Neural crest cell (in vitro differentiated cells): ENCODE data around the gene COL11A1. TPM values are rescaled to one million over a fixed set of nuclear protein-coding genes. Genes with fewer than 3 reads are reported as not detected.

Experiments
- DNase-seq: peaks from one replicate; pipeline ENCODE4 v3.0.0; 2021; ENCODE audit warnings: low read depth, mixed read lengths, low spot score
- H3K27ac Mint-ChIP-seq: one replicate; pipeline ENCODE4 v1.8.0; 2021; ENCODE audit warnings: mild to moderate bottlenecking, mixed read lengths; ENCODE audit not compliant: unreplicated experiment
- H3K27me3 Mint-ChIP-seq: 2 replicates; pipeline ENCODE4 v1.8.0; 2021; ENCODE audit warnings: low read depth, mild to moderate bottlenecking, mixed read lengths
- H3K36me3 Mint-ChIP-seq: 2 replicates; pipeline ENCODE4 v1.8.0; 2021; ENCODE audit warnings: low read depth, mild to moderate bottlenecking, mixed read lengths
- H3K4me1 Mint-ChIP-seq: 2 replicates; pipeline ENCODE4 v1.8.0; 2021; ENCODE audit warnings: mixed read lengths
- H3K4me3 Mint-ChIP-seq: one replicate; pipeline ENCODE4 v1.8.0; 2021; ENCODE audit warnings: mild to moderate bottlenecking, mixed read lengths
- H3K9me3 Mint-ChIP-seq: 2 replicates; pipeline ENCODE4 v1.8.0; 2021; ENCODE audit warnings: mixed read lengths
- CTCF ChIP-seq: fragments of 200-600 bp; sonication (generic); conservative IDR thresholded peaks from 2 replicates; pipeline ENCODE4 v1.5.0; 2021; ENCODE audit warnings: antibody characterized with exemption, mild to moderate bottlenecking
- total RNA-seq: library from RNA; stranded (reverse); gene quantifications from 2 replicates; pipeline ENCODE4 v1.2.1, GENCODE V29; 2021

The COL11A1 gene
- total RNA-seq, 1 donor from 2014 or later: 25.1 TPM

- no peak overlapping the region for H3K4me3 Mint-ChIP-seq
- H3K27ac Mint-ChIP-seq: no peak overlapping the region
- H3K4me1 Mint-ChIP-seq: no peaks in the 10 kb centered on the region
- no peak for TF ChIP-seq CTCF
- no peak for DNase-seq
- H3K9me3 Mint-ChIP-seq: no peaks in the 10 kb centered on the region
- H3K27me3 Mint-ChIP-seq: no peaks in the 10 kb centered on the region
- H3K36me3 Mint-ChIP-seq: no peaks in the 10 kb centered on the region
These were observed 129.4 kb downstream of the COL11A1 start for GRCh38 chr1:102978874-102979273.

GRCh38 chr1:102977292-102977691 lies 131.0 kb downstream of the COL11A1 start:
- Mint-ChIP-seq H3K9me3 (no peaks in the 10 kb centered on the region), H3K4me1 (no peaks in the 10 kb centered on the region), H3K27ac (no peak overlapping the region), H3K27me3 (no peaks in the 10 kb centered on the region), H3K36me3 (no peaks in the 10 kb centered on the region), H3K4me3 (no peak overlapping the region)
- DNase-seq: no peak
- no peak for TF ChIP-seq CTCF

- peak; percentile 80 for TF ChIP-seq CTCF
- Mint-ChIP-seq H3K27me3 (no peaks in the 10 kb centered on the region), H3K27ac (no peak overlapping the region), H3K9me3 (no peaks in the 10 kb centered on the region), H3K4me3 (no peak overlapping the region), H3K4me1 (no peaks in the 10 kb centered on the region), H3K36me3 (peaks cover 2% of the 10 kb centered on the region)
- DNase-seq: peak; percentile 7
These were observed 137.7 kb downstream of the COL11A1 start for GRCh38 chr1:102970496-102971078.

GRCh38 chr1:102967786-102968185 lies 140.5 kb downstream of the COL11A1 start:
- Mint-ChIP-seq H3K4me1 (no peaks in the 10 kb centered on the region), H3K27me3 (no peaks in the 10 kb centered on the region), H3K4me3 (no peak overlapping the region), H3K27ac (no peak overlapping the region), H3K36me3 (peaks cover 2% of the 10 kb centered on the region), H3K9me3 (no peaks in the 10 kb centered on the region)
- DNase-seq: no peak
- TF ChIP-seq CTCF: no peak

DNA sequence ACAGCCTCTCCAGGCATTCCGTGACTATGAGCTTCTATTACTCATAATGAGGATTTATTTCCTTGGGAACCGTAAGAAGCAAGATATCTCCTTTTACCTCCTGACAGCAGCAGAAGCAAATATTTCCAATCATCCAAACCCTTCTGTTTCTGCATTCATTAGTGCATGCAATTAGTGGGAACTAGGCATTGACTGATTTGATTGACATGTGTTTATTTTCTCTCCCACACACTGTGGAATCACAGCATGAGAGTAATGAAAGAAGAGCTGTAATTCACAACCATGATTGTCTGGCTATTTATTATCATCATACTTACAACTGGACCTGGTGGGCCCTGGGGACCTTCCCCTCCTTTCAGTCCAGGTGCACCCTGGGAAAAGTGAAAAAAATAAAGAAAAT lies 146.8 kb downstream of the COL11A1 start:
- no peaks in the 10 kb centered on the region for H3K27me3 Mint-ChIP-seq
- no peak for TF ChIP-seq CTCF
- peaks cover 6% of the 10 kb centered on the region for H3K36me3 Mint-ChIP-seq
- no peak for DNase-seq
- no peaks in the 10 kb centered on the region for H3K9me3 Mint-ChIP-seq
- no peaks in the 10 kb centered on the region for H3K4me1 Mint-ChIP-seq
- no peak overlapping the region for H3K4me3 Mint-ChIP-seq
- H3K27ac Mint-ChIP-seq: no peak overlapping the region

GRCh38 chr1:102954576-102954975 lies 153.7 kb downstream of the COL11A1 start:
- Mint-ChIP-seq H3K9me3 (no peaks in the 10 kb centered on the region), H3K27me3 (no peaks in the 10 kb centered on the region), H3K4me1 (no peaks in the 10 kb centered on the region), H3K27ac (no peak overlapping the region), H3K4me3 (no peak overlapping the region), H3K36me3 (no peaks in the 10 kb centered on the region)
- no peak for TF ChIP-seq CTCF
- DNase-seq: no peak
